GM13976 (cell line): ENCODE data around the gene MLEC.
"Not testable (repeated sequence)": the region's sequence is repeated elsewhere in the genome, so short reads cannot be mapped to it uniquely, and the experiment has no call there.

Source experiments
- DNase-seq: peaks from one replicate; pipeline ENCODE4 v3.0.0; 2012; ENCODE audit warnings: low spot score
- in situ Hi-C: fragments of 300-500 bp; cut with MboI; formaldehyde crosslinking; loops from one replicate; pipeline ENCODE4 v1.12.0; 2022; ENCODE audit warnings: low sequenced_read_pairs, mixed read lengths, inconsistent platforms; ENCODE audit not compliant: unreplicated experiment
- TF ChIP-seq, protein P1 (sequence below): IDR thresholded peaks from 2 replicates; pipeline ENCODE4 v1.5.1; 2012; ENCODE audit warnings: borderline replicate concordance, mild to moderate bottlenecking; ENCODE audit not compliant: insufficient read depth; ENCODE audit errors: extremely low read depth, missing control alignments, control extremely low read depth

Gene MLEC

DNA sequence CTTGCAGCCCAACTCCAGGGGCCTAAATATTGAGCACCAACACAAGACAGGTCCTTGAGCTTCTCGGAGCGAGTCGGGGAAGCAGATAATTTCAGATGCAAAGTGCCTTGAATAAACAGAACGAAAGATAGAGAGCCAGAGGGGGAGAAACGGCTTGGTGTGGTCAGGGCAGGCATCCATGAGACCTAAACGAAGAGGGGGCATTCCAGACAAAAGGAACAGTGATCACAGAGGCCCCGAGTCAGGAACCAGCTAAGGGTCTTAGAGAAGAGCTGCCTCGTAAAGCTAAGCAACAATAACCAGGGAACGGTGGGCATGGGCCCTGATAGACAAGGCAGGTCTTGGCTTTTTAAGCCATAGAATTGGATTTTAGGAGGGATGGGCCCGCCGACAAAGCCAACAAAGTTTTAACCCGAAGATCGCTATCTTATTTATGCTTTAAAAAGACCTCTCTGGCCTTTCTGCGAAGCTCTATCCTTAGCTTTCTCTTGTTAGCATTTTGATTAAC lies 38.3 kb downstream of the MLEC start:
- TF ChIP-seq, protein P1, sequence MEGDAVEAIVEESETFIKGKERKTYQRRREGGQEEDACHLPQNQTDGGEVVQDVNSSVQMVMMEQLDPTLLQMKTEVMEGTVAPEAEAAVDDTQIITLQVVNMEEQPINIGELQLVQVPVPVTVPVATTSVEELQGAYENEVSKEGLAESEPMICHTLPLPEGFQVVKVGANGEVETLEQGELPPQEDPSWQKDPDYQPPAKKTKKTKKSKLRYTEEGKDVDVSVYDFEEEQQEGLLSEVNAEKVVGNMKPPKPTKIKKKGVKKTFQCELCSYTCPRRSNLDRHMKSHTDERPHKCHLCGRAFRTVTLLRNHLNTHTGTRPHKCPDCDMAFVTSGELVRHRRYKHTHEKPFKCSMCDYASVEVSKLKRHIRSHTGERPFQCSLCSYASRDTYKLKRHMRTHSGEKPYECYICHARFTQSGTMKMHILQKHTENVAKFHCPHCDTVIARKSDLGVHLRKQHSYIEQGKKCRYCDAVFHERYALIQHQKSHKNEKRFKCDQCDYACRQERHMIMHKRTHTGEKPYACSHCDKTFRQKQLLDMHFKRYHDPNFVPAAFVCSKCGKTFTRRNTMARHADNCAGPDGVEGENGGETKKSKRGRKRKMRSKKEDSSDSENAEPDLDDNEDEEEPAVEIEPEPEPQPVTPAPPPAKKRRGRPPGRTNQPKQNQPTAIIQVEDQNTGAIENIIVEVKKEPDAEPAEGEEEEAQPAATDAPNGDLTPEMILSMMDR = no peak
- DNase-seq = no peak
- in situ Hi-C loops = no loop called here

DNA sequence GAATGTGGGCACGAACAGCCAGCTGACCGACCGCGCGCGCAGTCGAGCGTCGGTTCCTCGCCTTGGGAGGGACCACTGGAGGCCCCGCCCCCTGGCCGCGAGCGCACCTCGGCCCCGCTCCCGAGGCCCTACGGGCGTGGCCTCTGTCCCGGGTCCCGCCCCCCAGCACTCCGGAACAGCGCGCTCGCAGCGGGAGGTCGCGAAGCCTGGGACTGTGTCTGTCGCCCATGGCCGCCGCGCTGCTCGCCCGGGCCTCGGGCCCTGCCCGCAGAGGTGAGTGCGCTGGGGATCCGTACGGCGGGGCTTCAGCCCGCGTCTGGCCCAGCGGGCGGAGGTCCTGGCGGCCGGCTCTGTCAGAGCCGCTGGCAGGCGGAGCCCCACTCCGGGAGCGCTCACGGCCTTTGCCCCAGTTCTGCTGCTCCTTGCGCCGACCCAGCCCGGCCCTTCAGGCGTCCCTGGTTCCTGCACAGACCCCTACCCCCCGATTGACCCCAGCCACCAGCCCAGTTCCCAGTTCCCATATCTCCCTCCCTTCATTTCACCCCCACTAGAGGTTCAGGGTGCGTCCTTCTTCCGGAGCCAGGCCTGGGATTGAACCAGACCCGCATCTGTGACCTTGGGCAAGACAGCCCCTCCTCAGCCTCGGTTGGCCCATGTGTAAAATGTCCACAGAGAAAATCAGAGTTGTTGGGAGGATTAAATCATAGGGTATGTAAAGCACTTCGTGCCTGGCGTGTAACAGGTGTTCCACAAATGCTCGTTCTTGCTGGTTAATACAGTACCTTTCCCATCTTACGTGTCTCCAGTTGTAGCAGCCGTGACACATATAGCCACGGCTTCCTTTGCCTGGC lies 38.9 kb downstream of the MLEC start, which contains the start of gene ACADS:
TSS of gene ACADS (plus strand) at position 168 of the 851 bp plus-strand sequence. CDS start at position 228, 60 bp downstream.
- in situ Hi-C loops = no loop called here
- peak; percentile 99 for DNase-seq
- TF ChIP-seq, protein P1 = no peak

DNA sequence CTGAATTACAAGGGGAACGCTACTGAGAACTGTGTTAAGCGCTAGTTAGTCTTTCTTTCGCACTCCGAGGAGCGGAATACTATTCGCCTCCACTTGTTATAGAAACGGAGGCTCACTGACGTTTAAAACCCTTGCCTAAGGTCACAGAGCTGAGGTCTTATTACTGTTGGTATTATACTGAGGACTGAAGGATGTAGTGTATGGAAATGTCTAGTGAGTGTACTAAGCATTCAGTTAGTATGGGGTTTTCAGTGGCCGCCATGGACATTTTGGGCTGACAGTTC lies 39.5 kb downstream of the MLEC start:
- DNase-seq = no peak
- TF ChIP-seq, protein P1 = no peak
- in situ Hi-C loops = no loop called here

DNA sequence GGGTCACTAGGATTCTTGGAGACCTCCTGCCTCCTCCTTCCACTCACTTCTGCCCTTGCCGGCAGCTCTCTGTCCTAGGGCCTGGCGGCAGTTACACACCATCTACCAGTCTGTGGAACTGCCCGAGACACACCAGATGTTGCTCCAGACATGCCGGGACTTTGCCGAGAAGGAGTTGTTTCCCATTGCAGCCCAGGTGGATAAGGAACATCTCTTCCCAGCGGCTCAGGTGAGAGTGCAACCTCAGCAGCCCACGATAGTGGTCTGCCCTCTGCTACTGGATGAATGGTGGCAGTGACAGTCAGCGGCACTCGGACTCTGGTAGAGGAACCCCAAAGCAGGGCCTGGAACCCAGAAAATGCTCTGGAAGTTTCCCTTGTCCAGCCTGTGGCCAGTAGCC lies 40.0 kb downstream of the MLEC start:
- TF ChIP-seq, protein P1 = no peak
- in situ Hi-C loops = no loop called here
- no peak for DNase-seq

DNA sequence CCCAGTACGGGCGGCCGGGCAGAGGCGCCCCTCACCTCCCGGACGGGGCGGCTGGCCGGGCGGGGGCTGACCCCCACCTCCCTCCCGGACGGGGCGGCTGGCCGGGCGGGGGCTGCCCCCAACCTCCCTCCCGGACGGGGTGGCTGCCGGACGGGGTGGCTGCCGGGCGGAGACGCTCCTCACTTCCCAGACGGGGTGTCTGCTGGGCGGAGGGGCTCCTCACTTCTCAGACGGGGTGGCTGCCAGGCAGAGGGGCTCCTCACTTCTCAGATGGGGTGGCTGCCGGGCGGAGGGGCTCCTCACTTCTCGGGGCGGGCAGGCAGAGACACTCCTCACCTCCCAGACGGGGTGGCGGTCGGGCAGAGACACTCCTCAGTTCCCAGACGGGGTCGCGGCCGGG lies 45.2 kb downstream of the MLEC start:
- in situ Hi-C loops, DNase-seq: not testable (repeated sequence)

DNA sequence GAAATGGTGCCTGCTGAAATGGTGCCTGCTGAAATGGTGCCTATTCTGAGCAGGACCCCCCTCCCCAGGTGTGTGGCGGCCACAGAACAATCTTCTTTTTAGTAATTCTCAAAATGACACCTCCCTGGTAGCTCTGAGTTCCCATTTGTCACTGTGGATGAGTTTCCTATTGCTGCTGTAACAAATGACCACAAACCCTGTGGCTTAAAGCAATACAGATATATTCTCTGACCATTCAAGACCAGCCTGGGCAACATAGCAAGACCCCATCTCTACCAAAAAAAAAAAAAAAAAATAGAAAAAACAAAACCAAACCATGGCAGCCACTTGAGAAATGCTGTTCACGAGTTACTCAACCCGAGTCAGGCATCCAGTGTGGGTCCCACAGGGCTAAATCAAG lies 46.6 kb downstream of the MLEC start:
- in situ Hi-C loops = no loop called here

DNA sequence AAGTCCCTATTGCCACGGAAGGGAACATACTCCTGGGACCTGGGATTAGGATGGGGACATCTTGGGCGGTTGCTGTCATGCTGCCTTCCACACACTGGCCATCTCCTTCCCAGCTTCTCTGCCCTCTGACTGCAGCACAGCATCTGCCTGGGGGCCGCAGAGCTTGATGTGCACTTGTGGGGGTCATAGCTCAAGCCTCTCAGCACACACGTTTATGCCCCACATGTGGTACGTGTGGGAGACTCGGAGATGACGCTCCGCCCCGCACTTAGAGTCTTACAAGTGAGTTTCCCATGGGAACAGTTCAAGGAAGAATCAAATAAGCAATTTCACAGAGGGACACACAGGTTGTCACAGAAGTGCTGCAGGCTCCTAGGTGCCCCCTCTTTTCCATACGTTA lies 47.3 kb downstream of the MLEC start:
- TF ChIP-seq, protein P1 = no peak
- in situ Hi-C loops = no loop called here
- DNase-seq = no peak

More for the DNA sequence above, 46.6 kb downstream of the MLEC start:
- TF ChIP-seq, protein P1 = no peak
- DNase-seq = no peak
